NCI-H1694 treated with DMSO at 0.1 percent for 48 hours (cell line): ENCODE measurements around the gene FBRSL1.

Source experiments
- DNase-seq: peaks from one replicate; lab custom pipeline; 2025; lab: John Stamatoyannopoulos, UW

The FBRSL1 gene

DNA sequence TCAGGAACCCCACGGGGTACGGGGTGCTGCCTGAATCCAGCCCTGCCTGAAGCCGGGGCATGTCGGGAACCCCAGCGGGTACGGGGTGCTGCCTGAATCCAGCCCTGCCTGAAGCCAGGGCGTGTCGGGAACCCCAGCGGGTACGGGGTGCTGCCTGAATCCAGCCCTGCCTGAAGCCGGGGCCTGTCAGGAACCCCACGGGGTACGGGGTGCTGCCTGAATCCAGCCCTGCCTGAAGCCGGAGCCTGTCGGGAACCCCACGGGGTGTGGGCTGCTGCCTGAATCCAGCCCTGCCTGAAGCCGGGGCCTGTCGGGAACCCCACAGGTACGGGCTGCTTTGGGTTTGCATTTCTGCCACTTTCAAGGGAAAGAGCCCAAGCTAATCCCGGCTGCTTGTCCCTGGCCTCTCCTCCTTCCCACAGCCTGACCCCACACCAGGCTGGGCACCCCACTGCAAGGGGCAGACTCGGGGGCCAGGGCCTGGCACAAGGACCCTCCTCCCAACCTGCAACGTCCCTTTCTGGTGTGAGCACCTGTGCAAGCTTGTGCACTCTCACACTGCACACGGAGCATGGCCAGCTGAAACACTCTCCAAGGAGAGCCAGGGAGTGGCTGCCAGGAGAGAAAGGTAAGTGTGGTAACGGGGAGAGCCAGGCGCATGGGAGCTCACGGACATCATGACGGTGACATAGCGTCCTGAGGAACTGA lies 5.6 kb upstream of the FBRSL1 start:
- DNase-seq = no peak

DNA sequence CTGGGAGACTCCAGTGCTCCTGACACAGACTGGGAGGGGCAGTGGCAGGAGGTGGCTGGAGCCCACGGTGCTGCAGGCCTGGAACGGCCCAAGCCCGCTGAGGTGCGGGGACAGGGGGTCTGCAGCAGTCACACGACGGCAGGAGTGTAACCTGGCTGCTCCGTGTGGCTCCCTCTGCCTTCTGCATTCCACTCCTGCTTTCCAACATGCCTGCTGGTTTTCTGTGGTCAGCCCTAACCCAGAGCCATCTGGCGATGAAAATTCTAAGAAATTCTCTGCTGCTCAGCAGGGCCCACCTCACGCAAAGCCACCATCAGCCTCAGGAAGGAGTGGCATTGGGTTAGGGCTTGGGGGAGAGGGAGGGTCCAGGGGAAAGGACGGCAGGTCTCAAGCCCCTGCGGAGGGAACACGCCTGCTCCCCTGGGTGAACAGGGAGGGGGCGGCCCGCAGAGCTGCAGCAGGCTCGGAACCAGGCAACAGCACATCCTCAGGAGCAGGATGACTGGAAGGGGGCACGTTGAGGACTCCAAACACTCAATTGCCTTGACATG lies 5.0 kb upstream of the FBRSL1 start:
- DNase-seq = no peak

DNA sequence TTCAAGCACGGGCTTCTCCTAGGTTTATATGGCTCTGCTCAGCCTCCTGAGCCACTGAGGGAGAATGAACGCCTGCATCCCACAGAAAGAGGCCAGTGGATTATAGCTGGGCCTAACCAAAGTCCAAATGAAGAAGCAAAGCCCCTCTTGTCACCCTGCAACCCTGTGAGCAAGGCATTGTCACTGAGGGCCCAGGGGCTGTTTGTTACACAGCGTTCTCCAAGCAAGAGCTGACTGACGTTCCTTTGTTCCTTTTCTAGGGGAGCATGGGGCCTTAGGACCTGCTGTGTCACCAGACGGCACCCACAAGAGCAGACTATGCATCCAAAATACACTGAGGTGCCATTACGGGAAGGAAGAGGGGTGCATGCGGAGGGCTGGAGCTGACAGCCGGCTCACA lies 4.3 kb upstream of the FBRSL1 start:
- no peak for DNase-seq

DNA sequence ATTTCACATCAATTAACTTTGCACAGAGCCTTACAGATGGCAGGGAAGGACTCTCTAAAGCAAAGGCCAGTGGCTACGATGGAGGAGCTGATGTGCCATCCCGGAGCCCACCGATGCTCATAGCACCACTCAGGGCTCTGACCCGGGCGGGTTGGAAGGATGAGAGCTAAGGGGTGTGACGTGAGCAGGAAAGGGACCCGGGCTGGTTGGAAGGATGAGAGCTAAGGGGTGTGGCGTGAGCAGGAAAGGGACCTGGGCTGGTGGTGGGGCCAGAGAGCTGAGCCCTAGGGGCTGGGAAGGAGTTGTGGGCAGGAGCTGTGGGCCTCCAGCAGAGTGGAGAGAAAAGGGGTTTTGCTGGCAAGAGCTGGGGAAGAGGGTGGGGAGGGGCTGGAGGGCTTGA lies 3.8 kb upstream of the FBRSL1 start:
- no peak for DNase-seq

DNA sequence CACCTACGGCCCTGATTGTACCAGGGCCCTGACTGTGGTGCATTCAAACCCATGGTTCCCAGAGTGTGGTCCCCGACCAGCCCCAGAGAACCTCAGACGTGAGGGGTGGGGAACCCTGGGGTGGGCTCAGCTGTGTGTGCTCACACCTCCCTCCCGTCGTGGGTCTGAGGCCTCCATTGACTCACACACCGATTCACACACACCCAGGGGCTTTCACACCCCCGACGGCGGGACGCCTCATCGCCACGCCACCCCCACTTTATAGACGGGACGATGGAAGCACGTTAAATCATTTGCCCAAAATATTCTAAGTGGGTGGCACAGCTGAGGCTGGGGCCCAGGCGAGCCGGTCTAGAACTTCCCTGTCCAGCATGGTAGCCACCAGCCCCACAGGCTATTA lies 3.4 kb upstream of the FBRSL1 start:
- DNase-seq = no peak

DNA sequence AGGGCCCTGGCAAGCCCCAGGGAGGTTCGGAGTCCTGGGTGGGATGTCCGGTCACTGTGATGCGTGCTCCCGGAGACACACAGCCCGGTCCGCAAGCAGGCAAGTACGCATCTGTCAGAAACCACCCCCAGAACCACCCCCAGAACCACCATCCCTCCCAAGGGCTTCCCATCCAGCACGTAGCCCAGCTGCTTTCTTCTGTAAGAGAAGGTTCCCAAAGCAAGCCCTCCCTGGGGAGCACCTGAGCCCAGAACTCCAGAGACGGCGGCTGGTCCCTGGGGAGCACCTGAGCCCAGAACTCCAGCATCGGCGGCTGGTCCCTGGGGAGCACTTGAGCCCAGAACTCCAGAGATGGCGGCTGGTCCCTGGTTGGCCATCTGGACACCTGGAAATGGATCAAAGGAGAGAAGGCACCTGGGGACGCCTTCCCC lies 2.6 kb upstream of the FBRSL1 start:
- DNase-seq = no peak

DNA sequence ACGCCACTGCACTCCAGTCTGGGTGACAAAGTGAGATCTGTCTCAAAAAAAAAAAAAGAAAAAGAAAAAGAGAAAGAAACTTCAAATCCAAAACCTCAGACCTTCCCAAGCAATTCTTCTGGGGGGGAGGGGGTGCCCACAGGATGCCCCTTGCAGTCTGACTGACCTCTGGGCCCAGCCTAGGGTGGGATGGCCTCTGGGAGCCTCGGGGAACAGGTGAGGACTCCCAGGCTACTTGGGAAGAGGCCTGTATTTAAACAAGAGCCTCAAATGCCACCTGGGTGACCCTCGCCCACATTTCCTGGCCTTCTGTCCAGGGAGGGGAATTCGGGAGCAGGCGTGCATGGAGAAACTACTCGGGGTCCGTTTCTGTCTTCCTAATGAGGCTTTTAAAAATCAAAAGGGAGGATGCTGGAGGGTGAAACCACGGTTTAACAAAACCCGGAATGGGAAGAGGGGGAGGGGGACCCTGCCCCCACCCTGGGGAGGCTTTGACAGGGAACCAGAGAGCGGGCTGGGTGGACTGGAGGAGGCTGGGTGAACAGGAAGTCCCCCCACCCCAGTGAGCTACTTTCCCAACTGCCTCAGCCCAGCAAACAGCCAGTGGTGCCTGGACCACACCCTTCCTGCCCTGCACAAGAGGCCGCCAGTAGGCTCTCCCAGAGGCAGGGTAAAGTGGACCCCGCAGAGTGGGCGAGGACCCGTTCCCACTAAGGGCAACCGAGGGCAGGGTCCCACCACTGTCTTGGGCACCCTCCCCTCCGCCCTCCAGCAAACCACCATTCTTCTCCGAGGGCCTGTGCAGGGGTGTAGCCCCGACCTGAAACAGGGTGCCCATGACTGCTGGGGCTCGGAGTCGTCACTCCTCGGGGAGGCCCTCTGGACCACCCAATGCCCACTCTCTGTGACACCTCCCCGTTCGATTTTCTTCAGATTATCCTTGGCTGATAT lies 1.5 kb upstream of the FBRSL1 start:
- no peak for DNase-seq

DNA sequence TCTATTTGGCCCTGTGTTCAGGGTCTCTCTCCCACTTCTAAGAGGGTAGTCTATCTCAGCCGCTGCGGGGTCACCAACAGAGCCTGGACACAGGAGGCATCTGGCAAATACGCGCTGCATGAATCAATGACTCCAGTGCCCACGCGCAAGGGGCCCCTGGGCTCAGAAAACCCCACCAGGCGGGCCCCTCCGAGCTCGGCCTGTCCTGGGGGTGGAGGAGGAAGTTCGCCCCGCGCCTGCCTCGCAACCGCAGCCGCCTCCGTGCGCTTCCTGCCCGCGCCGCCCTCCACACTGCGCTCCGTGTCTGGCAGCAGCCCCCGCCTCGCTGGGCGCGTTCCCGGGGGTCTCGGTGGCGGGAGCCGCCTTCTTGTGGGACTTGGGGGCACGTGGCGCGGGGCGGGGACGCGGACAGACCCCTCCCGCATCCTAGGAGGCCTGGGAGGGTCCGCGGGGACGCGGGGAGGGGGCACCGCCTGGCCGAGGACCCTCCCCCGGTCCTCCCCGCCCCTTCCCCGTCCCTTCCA lies 811 bp upstream of the FBRSL1 start:
- no peak for DNase-seq

DNA sequence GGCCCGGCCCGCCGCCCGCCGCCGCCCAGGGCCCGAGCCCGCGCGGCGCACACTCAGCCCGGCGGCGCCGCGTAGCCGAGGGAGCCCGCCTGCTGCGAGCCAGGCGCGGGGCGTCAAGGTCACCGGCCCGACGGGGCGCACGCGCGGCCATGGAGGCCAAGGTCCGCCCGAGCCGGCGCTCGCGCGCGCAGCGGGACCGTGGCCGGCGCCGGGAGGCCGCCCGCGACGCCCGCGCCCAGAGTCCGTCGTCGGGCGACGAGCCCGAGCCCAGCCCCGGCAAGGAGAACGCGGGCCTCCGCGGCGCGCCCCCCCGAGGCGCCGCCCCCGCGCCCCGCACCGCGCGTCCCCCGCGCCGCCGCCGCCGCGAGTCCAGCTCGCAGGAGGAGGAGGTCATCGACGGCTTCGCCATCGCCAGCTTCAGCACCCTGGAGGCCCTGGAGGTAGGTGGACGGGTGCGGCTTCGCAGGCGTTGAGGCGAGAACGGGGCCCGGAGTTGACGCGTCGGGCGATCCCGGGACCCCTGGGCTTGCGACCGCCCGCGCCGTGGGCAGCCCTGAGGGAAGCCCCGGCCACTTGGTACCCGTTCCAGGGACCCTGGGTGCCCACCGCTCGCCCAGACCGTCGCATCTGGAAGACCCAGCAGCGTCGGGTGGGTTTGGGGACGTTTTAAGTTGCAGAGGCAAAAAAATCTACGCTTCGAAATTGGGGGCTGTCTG lies 629 bp downstream of the FBRSL1 start:
- no peak for DNase-seq

DNA sequence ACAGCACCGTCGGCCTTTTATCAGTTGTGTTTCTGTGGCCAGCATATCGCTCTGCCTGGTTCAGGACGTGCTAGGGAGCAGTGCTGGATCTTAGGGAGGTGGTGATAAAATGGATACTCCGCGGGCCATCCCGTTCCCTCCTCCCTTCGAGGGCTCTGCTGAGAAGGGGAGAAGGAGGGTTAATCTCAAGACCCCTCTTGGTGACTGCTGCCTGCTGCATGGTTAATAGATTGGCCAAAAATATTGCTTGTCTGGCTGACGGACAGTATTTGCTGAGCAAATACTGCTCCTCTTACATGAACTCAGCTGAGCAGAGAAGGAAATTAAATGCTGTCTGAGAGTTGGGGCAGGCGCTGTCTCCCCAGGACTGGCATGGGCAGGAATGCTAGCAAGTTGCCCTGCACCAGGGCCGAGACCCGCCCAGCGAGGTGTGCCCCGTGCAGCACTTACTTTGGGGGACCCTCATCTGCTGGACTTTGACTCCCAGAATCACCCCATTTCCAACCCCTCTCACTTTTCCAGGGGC lies 1.2 kb downstream of the FBRSL1 start:
- DNase-seq = no peak

DNA sequence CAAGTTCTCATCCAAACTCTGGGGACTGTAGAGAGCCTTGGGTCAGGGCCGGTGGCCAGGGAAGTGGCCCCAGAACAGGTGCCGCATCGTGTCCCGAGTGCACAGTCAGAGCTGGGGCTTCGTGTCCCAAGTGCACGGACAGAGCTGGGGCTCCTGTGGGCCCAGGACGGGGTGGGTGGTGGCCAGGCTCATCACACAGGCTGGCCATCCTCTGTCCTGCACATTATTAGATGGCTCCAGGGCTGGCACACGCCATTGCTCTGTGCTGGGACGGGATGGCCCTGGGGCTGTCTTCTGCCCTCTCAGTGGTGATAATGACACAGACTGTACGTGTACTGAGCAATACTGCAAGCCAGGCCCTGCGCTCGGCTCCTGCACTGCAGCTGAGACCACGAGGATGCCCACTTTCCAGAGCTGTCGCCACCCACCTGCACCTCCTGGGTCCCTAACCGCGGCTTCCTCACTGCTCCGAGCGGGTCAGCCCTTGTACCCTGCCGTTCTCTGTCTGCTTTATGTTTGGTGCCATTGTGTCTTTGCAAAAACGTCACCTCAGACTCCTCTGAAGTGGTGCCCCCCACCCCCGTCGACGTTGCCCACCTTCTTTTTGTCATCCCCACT lies 1.9 kb downstream of the FBRSL1 start:
- DNase-seq = no peak

DNA sequence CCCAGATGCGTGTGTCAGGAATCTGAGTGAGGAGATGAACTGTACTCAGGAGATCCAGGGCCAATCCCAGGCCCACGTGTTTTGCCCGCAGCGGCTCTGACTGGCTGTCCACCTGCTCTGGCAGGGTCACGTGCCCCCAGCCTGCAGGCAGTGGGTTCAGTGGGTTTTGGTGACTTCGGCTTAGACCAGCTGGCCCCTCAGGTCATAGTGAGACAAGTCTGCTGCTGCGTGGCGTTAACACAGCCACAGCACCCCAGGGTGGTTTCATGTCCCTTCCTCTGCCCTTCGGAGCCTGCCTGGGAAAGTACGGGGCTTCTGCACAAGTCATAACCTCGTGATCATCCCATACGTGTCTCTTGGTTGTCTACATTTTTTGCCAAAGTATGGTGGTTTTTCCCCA lies 2.6 kb downstream of the FBRSL1 start:
- DNase-seq = no peak

DNA sequence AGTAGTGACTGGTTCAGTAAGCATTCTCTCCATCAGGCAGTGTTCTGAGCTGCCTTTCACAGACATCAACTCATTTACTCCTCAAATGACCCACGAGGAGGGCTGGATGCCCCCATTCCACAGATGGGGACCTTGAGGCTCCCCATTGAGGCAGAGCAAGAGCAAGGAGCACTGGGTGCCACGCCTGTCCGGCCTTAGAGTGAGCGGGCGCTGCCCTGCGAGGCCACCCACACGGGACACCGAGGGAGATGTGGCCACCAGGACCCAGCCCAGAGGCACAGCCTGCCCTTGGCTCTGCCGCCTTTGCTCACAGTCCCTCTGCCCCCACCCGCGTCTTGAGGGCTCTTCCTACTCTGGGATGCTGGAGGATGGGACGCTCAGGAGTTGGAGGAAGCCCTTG lies 3.0 kb downstream of the FBRSL1 start:
- DNase-seq = no peak

DNA sequence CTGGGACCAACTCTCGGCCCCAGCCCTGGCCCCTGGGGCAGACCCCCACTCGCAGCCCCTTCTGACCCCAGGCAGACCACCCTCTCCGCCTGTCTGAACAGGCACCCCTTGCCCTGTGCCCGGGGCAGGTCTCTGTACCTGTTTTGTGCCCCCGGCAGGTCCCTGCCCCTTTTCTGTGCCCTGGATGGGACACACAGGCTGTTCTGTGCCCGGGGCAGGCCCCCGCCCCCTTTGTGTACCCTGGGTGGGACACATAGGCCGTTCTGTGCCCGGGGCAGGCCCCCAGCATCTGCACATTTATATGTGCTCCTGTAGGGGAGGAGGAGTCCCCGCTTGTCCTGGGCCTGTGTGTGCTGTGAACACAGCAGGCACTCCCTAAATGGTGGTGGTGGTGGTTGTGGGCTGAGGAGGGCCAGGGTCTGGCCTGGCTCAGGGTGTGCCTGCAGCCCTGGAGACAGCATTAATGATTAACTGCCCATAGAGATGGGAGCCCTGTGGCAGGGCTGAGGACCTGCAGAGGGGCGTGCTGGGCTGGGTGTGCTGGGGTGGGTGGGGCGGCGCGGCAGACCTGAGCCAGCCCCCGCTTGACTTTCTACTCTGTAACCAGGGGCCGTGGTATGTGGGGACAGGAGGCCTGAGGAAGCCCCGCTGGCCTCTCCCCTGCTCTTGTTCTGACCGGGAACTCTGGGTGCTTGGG lies 3.7 kb downstream of the FBRSL1 start:
- no peak for DNase-seq

DNA sequence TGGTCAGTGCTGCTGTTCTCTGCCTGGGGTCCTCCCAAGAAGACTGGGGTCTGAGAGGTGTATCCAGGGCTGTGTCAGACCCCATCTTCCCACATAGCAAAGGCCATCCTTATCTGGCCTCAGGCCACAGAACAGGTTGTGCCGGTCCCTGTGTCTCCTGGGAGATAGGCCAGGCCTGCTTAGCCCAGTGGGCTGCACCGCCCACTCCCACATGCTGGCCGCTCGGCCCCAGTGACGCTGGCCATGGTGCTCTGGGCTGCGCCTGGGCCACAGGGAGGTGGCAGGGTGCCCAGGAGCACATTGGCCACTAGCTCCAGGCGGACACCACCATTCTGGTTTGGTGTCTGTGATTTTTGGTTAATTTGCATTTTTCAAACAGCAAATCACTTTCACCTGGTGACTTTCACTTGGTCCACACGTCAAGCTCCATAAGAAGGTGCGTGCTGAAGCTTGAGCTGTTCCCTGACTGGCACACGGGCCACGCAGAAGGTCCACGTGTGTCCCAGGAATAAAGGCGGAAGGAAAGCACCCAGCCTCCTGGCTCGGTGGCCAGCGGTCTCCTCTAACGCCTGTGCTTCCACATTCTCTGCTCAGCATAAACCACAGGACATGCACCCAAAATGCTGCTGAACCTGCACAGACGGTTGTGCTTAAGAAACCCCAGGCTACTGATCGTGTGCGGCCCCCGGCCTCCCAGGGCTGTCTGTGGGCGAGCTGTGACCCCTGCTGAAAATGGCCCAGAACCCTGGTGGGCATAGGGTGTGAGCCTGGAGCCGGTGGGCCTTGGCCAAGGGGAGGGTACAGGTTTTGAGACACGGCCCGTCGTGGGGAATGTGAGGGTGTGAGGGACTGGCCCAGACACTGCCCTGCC lies 4.6 kb downstream of the FBRSL1 start:
- DNase-seq = no peak

DNA sequence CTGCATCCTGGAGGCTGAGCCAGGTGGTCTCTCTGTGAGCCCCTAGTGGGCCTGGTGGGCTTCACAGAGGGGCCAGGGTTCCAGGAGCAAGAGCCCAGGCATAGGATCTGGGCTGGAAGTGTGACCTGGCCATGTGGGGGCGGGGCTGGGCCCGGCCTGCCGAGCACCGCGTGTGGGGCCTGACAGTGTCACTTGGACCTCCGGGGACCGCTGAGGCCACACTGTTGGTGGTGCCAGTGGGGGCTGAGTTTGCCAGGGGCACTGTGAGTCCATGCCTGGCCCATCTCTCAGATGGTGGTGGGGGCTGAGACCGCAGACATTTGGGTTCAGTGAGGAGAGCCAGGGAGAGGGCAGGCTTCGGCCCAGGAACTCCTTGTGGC lies 5.2 kb downstream of the FBRSL1 start:
- DNase-seq = no peak

DNA sequence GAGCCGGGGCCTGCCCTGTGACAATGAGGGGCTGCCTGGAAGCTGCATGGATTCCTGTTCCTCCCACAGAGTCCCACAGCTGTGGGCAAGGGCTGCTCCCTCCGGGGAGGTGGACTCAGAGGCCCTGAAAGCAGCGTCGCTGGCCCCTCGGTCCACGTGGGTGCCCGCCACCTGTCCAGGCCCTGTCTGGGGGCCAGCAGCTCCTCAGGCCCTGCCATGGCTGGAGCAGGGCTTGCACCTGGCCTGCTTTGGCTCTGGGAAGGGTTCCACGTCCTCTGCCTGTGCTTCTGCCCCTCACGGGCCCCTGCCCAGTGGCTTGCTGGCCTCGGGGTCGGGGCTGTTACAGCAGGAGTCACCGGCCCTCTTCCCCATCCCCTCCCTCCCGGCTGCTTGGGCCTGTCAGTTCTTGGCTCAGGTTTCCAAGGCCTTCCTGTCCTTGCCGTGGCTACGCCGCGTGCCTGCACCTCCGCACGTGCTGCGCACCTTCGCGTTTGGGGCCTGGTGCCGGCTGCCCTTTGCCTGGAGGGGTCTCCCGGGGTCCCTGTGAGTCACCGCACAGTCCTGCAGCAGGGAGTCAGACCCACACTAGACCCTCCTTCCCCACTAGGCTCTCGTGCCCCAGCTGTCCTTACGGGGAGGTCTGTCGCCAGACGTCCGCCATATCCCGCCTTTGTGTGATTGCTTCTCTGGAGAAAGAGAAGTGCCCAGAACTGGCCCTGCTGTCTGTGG lies 5.8 kb downstream of the FBRSL1 start:
- DNase-seq = no peak

DNA sequence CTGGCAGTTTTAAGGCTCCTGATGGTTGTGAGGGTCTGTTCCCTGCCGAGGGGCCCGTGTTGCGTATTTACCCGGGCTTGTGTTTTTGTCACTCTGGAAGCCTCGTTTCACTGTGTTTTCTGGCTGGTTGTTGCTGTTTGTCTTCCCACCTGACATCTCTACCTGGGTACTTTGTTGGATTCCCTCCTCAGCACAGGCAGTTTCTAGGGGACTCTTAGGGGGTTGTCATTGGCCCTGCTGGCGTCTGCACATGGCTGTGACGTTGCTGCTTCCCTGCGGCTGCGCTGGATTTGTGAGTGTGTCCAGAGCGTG lies 6.4 kb downstream of the FBRSL1 start:
- DNase-seq = no peak

DNA sequence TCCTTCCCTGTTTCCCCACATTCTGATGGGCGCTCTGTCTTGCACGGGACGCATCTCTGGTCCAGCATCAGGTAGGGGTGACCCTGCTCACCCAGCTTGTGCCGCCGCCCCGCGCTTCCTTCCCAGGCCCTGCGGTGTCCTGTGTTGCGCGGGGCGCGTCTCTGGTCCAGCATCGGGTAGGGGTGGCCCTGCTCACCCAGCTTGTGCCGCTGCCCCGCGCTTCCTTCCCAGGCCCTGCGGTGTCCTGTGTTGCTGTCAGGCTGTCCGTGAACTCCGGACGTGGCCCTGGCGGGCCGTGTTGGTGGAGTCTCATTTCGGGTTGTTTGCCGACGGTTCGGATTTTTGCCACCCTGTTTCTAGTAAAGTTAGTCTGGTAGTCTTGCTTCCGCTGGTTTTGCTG lies 6.8 kb downstream of the FBRSL1 start:
- DNase-seq = no peak
